Measurements from ENCODE around the gene ANKRD35.
"Not testable (repeated sequence)": the region's sequence is repeated elsewhere in the genome, so short reads cannot be mapped to it uniquely, and the experiment has no call there.

ANKRD35 gene

GRCh38 chr1:145855426-145855948 lies 30.2 kb downstream of the ANKRD35 start:
- DNase-seq: no peak

GRCh38 chr1:145849356-145850160 lies 36.1 kb downstream of the ANKRD35 start:
- no peak for DNase-seq

GRCh38 chr1:145847827-145848226 lies 37.8 kb downstream of the ANKRD35 start:
- DNase-seq: no peak

- no peak for DNase-seq
These were observed 39.5 kb downstream of the ANKRD35 start for GRCh38 chr1:145846201-145846612.

GRCh38 chr1:145845514-145846161 lies 40.0 kb downstream of the ANKRD35 start, which contains the start of gene NUDT17:
NUDT17 (plus strand) TSS chr1:145845630; CDS start chr1:145845641, 11 bp downstream.
- DNase-seq: peak; percentile 81 to 82

- DNase-seq: no peak
These were observed 40.5 kb downstream of the ANKRD35 start for GRCh38 chr1:145845144-145845513.

- DNase-seq: no peak
These were observed 42.6 kb downstream of the ANKRD35 start for GRCh38 chr1:145843031-145843430.

GRCh38 chr1:145837656-145838055 lies 48.0 kb downstream of the ANKRD35 start:
- DNase-seq: no peak

- not testable (repeated sequence) for DNase-seq
These were observed 54.9 kb downstream of the ANKRD35 start for GRCh38 chr1:145830810-145831209.

- DNase-seq: no peak
These were observed 57.2 kb downstream of the ANKRD35 start for GRCh38 chr1:145828367-145829026.

GRCh38 chr1:145827966-145828365 lies 57.7 kb downstream of the ANKRD35 start:
- no peak for DNase-seq

GRCh38 chr1:145826030-145826429 lies 59.6 kb downstream of the ANKRD35 start:
- DNase-seq: no peak

- no peak for DNase-seq
These were observed 61.2 kb downstream of the ANKRD35 start for GRCh38 chr1:145824499-145824842.

- DNase-seq: peak; percentile 95 to 97
These were observed 61.8 kb downstream of the ANKRD35 start, which contains the start of the genes POLR3C and RNF115 for GRCh38 chr1:145823565-145824498. POLR3C (plus strand) TSS chr1:145824200; CDS start chr1:145825777, 1,577 bp downstream. RNF115 (minus strand) TSS chr1:145824095; CDS start chr1:145823873, 222 bp downstream.

GRCh38 chr1:145822779-145823331 lies 62.8 kb downstream of the ANKRD35 start:
- not testable (repeated sequence) for DNase-seq

- DNase-seq: not testable (repeated sequence)
These were observed 67.6 kb downstream of the ANKRD35 start for GRCh38 chr1:145818095-145818494.
